Trophoblast cell (in vitro differentiated cells and primary cell): ENCODE data around the gene NCAM1.

Experiments used
- DNase-seq, 2 donors: peaks; one replicate each; pipeline ENCODE4 v3.0.0-alpha.2; 2016
- H2AFZ ChIP-seq: 2 replicates; pipeline ENCODE4 v1.6.1; 2013; ENCODE audit warnings: low read length, moderate library complexity, mild to moderate bottlenecking; ENCODE audit not compliant: insufficient read depth, poor library complexity
- H2AK5ac ChIP-seq: 2 replicates; pipeline ENCODE4 v1.6.1; 2013; ENCODE audit warnings: mild to moderate bottlenecking, low read length
- H2BK120ac ChIP-seq: 2 replicates; pipeline ENCODE4 v1.6.1; 2013; ENCODE audit warnings: low read length, mild to moderate bottlenecking, moderate library complexity; ENCODE audit not compliant: insufficient read depth, poor library complexity
- H2BK12ac ChIP-seq: 2 replicates; pipeline ENCODE4 v1.6.1; 2013; ENCODE audit warnings: mild to moderate bottlenecking, low read length, moderate library complexity
- H2BK5ac ChIP-seq: 2 replicates; pipeline ENCODE4 v1.6.1; 2013; ENCODE audit warnings: low read length, low read depth, moderate library complexity, mild to moderate bottlenecking; ENCODE audit not compliant: poor library complexity
- H3K14ac ChIP-seq: 2 replicates; pipeline ENCODE4 v1.6.1; 2013; ENCODE audit warnings: mild to moderate bottlenecking, low read length
- H3K18ac ChIP-seq: 2 replicates; pipeline ENCODE4 v1.6.1; 2013; ENCODE audit warnings: mild to moderate bottlenecking, low read length
- H3K23ac ChIP-seq: 2 replicates; pipeline ENCODE4 v1.6.1; 2013; ENCODE audit warnings: low read length
- H3K27ac ChIP-seq: 2 replicates; pipeline ENCODE4 v1.5.1; 2013; ENCODE audit warnings: low read depth, mild to moderate bottlenecking, inconsistent platforms, low read length, moderate library complexity
- H3K27me3 ChIP-seq: 2 replicates; pipeline ENCODE4 v1.6.1; 2013; ENCODE audit warnings: inconsistent platforms, mild to moderate bottlenecking, low read length, moderate library complexity; ENCODE audit not compliant: insufficient read depth
- H3K36me3 ChIP-seq, 2 experiments: 1 replicate in 1 of 2; 2 replicates in 1 of 2; pipeline ENCODE4 v1.6.1; 2013; ENCODE audit warnings: low read length in 2 of 2, mild to moderate bottlenecking in 2 of 2, moderate library complexity in 1 of 2; ENCODE audit not compliant: insufficient read depth in 2 of 2, control insufficient read depth in 1 of 2
- H3K4ac ChIP-seq: 2 replicates; pipeline ENCODE4 v1.6.1; 2013; ENCODE audit warnings: low read depth, mild to moderate bottlenecking, low read length, moderate library complexity
- H3K4me1 ChIP-seq, 2 experiments: 1 replicate in 1 of 2; 2 replicates in 1 of 2; pipeline ENCODE4 v1.6.1; 2013; ENCODE audit warnings: low read length in 2 of 2, mild to moderate bottlenecking in 2 of 2, moderate library complexity in 1 of 2; ENCODE audit not compliant: insufficient read depth in 2 of 2, control insufficient read depth in 1 of 2
- H3K4me2 ChIP-seq: 2 replicates; pipeline ENCODE4 v1.6.1; 2013; ENCODE audit warnings: inconsistent platforms, mild to moderate bottlenecking, low read length, moderate library complexity
- H3K4me3 ChIP-seq: 2 replicates; pipeline ENCODE4 v1.5.1; 2013; ENCODE audit warnings: mild to moderate bottlenecking, low read depth, low read length, inconsistent platforms
- H3K79me1 ChIP-seq: one replicate; pipeline ENCODE4 v1.6.1; 2013; ENCODE audit warnings: low read length
- H3K79me2 ChIP-seq: 2 replicates; pipeline ENCODE4 v1.6.1; 2013; ENCODE audit warnings: low read length, mild to moderate bottlenecking; ENCODE audit not compliant: control insufficient read depth, insufficient read depth, poor library complexity
- H3K9ac ChIP-seq: 2 replicates; pipeline ENCODE4 v1.6.1; 2013; ENCODE audit warnings: mild to moderate bottlenecking, low read length
- H3K9me3 ChIP-seq: 2 replicates; pipeline ENCODE4 v1.6.1; 2013; ENCODE audit warnings: low read depth, mild to moderate bottlenecking, control low read depth, inconsistent platforms, low read length; ENCODE audit not compliant: insufficient read depth
- H4K12ac ChIP-seq: 2 replicates; pipeline ENCODE4 v1.6.1; 2013; ENCODE audit warnings: low read depth, mild to moderate bottlenecking, low read length, moderate library complexity
- H4K8ac ChIP-seq: 2 replicates; pipeline ENCODE4 v1.6.1; 2013; ENCODE audit warnings: low read depth, mild to moderate bottlenecking, low read length, moderate library complexity
- H4K91ac ChIP-seq: one replicate; pipeline ENCODE4 v1.6.1; 2013; ENCODE audit warnings: low read depth, mild to moderate bottlenecking, low read length, moderate library complexity
- WGBS: extraction: QIAGEN DNeasy Blood & Tissue Kit; methylation state at CpG from one replicate; pipeline ENCODE4 v1.1.7; 2013; ENCODE audit warnings: missing lambda C conversion rate; ENCODE audit not compliant: insufficient read length, insufficient coverage; ENCODE audit errors: extremely low coverage; 5-methylcytosine and 5-hydroxymethylcytosine counted together

The NCAM1 gene

DNA sequence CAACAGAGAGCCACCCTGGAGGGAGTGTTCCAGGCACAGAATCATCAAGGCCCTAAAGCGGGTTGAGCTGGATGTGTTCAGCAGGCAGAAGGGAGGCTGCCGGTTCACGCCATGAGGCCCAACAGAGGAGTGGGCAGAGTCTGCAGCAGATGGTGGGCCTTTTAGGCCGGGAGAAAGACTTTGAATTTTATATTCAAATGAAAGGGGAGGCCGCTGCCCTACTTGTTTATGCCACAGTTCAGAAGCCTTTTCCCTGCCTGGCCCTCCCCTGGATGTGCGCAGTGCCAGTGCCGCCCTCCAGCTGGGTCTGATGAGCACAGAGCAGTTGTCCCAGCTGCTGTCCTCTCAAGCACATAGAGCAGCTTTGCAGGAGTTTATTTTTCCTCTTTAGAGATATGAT is 306.3 kb downstream of the NCAM1 start:
- no peak overlapping the region for H3K4me2 ChIP-seq
- DNase-seq, result no peak
- no peaks in the 10 kb centered on the region for H3K79me1 ChIP-seq
- H2BK12ac ChIP-seq, result no peak overlapping the region
- no peak overlapping the region for H2AK5ac ChIP-seq
- H3K23ac ChIP-seq, result no peak overlapping the region
- H3K14ac ChIP-seq, result no peak overlapping the region
- no peak overlapping the region for H2BK120ac ChIP-seq
- WGBS, result no CpG with 5 or more reads among the region's 7 CpGs
- no peaks in the 10 kb centered on the region for H3K4me1 ChIP-seq
- H3K27ac ChIP-seq, result no peak overlapping the region
- no peak overlapping the region for H2BK5ac ChIP-seq
- H4K8ac ChIP-seq, result no peak overlapping the region
- H4K91ac ChIP-seq, result no peak overlapping the region
- H3K36me3 ChIP-seq, result no peaks in the 10 kb centered on the region
- no peaks in the 10 kb centered on the region for H3K27me3 ChIP-seq
- H3K79me2 ChIP-seq, result no peaks in the 10 kb centered on the region
- H3K4me3 ChIP-seq, result no peak overlapping the region
- no peak overlapping the region for H3K18ac ChIP-seq
- H3K9ac ChIP-seq, result no peak overlapping the region
- no peak overlapping the region for H4K12ac ChIP-seq
- H3K4ac ChIP-seq, result no peak overlapping the region
- H2AFZ ChIP-seq, result no peak overlapping the region
- peaks cover 1% of the 10 kb centered on the region for H3K9me3 ChIP-seq

DNA sequence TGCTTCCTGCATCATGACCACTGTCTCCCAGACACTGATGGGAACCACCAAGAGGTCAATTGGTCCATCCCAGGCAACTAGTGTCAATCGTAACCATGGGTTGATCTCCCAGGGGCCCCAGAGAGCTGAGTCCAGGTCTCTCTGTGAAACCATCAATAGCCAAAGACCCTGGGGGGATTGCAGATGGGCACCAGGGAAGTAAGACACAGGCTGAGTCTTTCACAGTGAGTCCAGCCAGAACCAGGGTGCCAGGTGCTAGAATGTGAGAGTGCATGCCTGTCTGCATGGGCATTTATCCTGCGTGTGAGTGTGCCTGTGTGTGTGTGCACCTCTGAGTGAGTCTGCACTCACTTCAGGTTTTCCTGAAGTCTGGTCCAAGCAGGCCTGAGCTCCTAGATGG is 307.9 kb downstream of the NCAM1 start:
- no peak overlapping the region for H2BK5ac ChIP-seq
- H4K8ac ChIP-seq, result no peak overlapping the region
- no peak overlapping the region for H3K4me2 ChIP-seq
- no peaks in the 10 kb centered on the region for H3K4me1 ChIP-seq
- no peak overlapping the region for H2AK5ac ChIP-seq
- H3K79me1 ChIP-seq, result no peaks in the 10 kb centered on the region
- peaks cover 1% of the 10 kb centered on the region for H3K9me3 ChIP-seq
- H3K9ac ChIP-seq, result no peak overlapping the region
- H4K12ac ChIP-seq, result no peak overlapping the region
- no peak overlapping the region for H2AFZ ChIP-seq
- H3K23ac ChIP-seq, result no peak overlapping the region
- H3K4ac ChIP-seq, result no peak overlapping the region
- H3K14ac ChIP-seq, result no peak overlapping the region
- H3K79me2 ChIP-seq, result no peaks in the 10 kb centered on the region
- no peak overlapping the region for H4K91ac ChIP-seq
- H3K27me3 ChIP-seq, result no peaks in the 10 kb centered on the region
- no peak overlapping the region for H3K18ac ChIP-seq
- H3K4me3 ChIP-seq, result no peak overlapping the region
- DNase-seq, result no peak
- H2BK120ac ChIP-seq, result no peak overlapping the region
- no peak overlapping the region for H3K27ac ChIP-seq
- H2BK12ac ChIP-seq, result no peak overlapping the region
- WGBS, result no CpG with 5 or more reads among the region's 2 CpGs
- H3K36me3 ChIP-seq, result no peaks in the 10 kb centered on the region

DNA sequence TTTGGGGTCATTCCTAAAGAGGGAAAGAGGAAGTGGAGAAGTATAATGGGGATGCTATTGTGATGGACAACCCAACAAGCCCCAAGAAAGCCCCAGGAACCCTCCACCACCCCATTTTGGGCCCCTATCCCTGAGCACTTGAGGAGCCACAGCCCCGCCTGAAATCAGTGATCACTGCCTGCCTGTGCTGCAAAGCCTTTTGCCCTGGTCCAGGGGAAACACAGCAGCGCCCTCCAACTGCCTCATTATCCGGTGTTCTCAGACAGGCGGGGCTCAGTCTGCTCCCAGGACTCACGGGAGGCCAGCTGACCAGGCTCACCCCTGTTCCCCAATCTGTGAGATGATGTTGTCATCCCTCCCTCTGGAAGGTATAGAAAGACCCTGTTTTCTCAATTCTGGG is 308.4 kb downstream of the NCAM1 start:
- H3K18ac ChIP-seq, result no peak overlapping the region
- WGBS, result no CpG with 5 or more reads among the region's 5 CpGs
- no peak overlapping the region for H3K14ac ChIP-seq
- no peaks in the 10 kb centered on the region for H3K36me3 ChIP-seq
- H4K8ac ChIP-seq, result no peak overlapping the region
- no peak for DNase-seq
- no peaks in the 10 kb centered on the region for H3K79me2 ChIP-seq
- H2AK5ac ChIP-seq, result no peak overlapping the region
- H3K4me3 ChIP-seq, result no peak overlapping the region
- H3K4me2 ChIP-seq, result no peak overlapping the region
- no peak overlapping the region for H3K9ac ChIP-seq
- H2BK120ac ChIP-seq, result no peak overlapping the region
- no peaks in the 10 kb centered on the region for H3K4me1 ChIP-seq
- no peak overlapping the region for H4K91ac ChIP-seq
- no peak overlapping the region for H2AFZ ChIP-seq
- H3K23ac ChIP-seq, result no peak overlapping the region
- no peaks in the 10 kb centered on the region for H3K79me1 ChIP-seq
- no peak overlapping the region for H3K27ac ChIP-seq
- peaks cover 1% of the 10 kb centered on the region for H3K9me3 ChIP-seq
- H3K27me3 ChIP-seq, result no peaks in the 10 kb centered on the region
- H3K4ac ChIP-seq, result no peak overlapping the region
- H2BK5ac ChIP-seq, result no peak overlapping the region
- H2BK12ac ChIP-seq, result no peak overlapping the region
- no peak overlapping the region for H4K12ac ChIP-seq

DNA sequence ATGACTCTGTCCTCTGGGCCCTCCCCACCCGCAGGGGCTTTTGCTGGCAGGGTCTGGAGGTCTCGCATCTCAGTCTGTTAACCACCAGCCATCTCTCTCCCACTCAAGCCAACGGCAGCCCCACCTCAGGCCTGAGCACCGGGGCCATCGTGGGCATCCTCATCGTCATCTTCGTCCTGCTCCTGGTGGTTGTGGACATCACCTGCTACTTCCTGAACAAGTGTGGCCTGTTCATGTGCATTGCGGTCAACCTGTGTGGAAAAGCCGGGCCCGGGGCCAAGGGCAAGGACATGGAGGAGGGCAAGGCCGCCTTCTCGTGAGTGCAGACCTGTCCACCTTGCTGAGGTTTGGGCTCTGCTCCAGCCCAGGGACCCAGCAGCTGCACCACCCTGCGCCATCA is 308.9 kb downstream of the NCAM1 start:
- Histone ChIP-seq H3K4me3 (no peak overlapping the region), H2AFZ (no peak overlapping the region), H3K9ac (no peak overlapping the region), H3K9me3 (peaks cover 1% of the 10 kb centered on the region), H2BK12ac (no peak overlapping the region), H2AK5ac (no peak overlapping the region), H4K91ac (no peak overlapping the region), H4K12ac (no peak overlapping the region), H3K4ac (no peak overlapping the region), H3K27me3 (no peaks in the 10 kb centered on the region), H4K8ac (no peak overlapping the region), H3K18ac (no peak overlapping the region), H3K79me1 (no peaks in the 10 kb centered on the region), H3K36me3 (no peaks in the 10 kb centered on the region), H3K4me2 (no peak overlapping the region), H3K4me1 (no peaks in the 10 kb centered on the region), H3K27ac (no peak overlapping the region), H3K14ac (no peak overlapping the region), H2BK120ac (no peak overlapping the region), H2BK5ac (no peak overlapping the region), H3K79me2 (no peaks in the 10 kb centered on the region), H3K23ac (no peak overlapping the region)
- DNase-seq, result no peak
- no CpG with 5 or more reads among the region's 13 CpGs for WGBS
